ENCODE results near the gene ERCC6L2. TPM values are rescaled to one million over a fixed set of nuclear protein-coding genes. Genes with fewer than 3 reads are reported as not detected.

Gene ERCC6L2
- total and polyA plus RNA-seq, 2 of the 8 experiments (the other 6 are each of a cell fraction or from before 2014, with no cell fraction given) = 9.8 to 50.0 TPM

DNA sequence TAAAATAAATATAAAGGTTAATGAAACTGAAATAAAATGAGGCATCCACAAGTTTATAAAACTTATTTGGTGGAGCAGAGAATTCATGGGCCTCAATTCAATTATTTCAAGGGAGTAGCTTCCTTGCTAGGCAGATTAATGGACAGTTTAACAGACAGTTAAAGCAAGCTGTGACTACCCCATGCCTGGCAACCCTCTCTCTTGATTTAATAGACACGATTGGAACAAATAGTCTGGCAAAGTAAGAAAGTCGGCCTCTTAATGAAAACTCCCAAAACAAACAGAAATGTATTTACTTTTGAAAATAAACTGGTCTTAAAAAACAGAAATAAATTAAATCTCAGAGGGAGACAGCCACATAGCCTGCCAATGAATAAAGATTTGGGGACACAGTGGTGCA is 40.1 kb upstream of the ERCC6L2 start:
- TF ChIP-seq, protein P1, sequence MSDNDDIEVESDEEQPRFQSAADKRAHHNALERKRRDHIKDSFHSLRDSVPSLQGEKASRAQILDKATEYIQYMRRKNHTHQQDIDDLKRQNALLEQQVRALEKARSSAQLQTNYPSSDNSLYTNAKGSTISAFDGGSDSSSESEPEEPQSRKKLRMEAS (IDR thresholded peaks at IDR 0.05) = no peak
- TF ChIP-seq PHF8 (conservative IDR thresholded peaks at IDR 0.05; ENCODE audit: low read depth, low read length) (no peak), MAFK (IDR thresholded peaks at IDR 0.05; ENCODE audit: low read depth, low read length) (no peak), TCF12 (IDR thresholded peaks at IDR 0.05; ENCODE audit: low read depth, low read length) (no peak), SIRT6 (IDR thresholded peaks at IDR 0.05; ENCODE audit: low read length) (no peak), CHD1 (IDR thresholded peaks at IDR 0.05; ENCODE audit: low read depth, low read length) (no peak), YY1 (IDR thresholded peaks at IDR 0.05; ENCODE audit: low read depth, low read length) (no peak), NANOG (IDR thresholded peaks at IDR 0.05; ENCODE audit: insufficient read depth, low read depth, low read length, poor library complexity, severe bottlenecking) (no peak), JUN (IDR thresholded peaks at IDR 0.05; ENCODE audit: low read depth, low read length) (no peak), KDM1A (IDR thresholded peaks at IDR 0.05; ENCODE audit: borderline replicate concordance, low read length) (no peak), TBP (IDR thresholded peaks at IDR 0.05; ENCODE audit: low read depth, low read length) (no peak), BRCA1 (IDR thresholded peaks at IDR 0.05; ENCODE audit: low read depth, low read length) (no peak)
- H3K23me2 ChIP-seq (ENCODE audit: low read depth, low read length) = no peaks in the 10 kb centered on the region
- no peak overlapping the region for H2AK5ac ChIP-seq (ENCODE audit: low read depth, low read length)
- no peak overlapping the region for H2BK20ac ChIP-seq (ENCODE audit: low read length)
- no peaks in the 10 kb centered on the region for H3K36me3 ChIP-seq (ENCODE audit: control insufficient read depth in 2 of 4, insufficient read depth in 4 of 4, low read length in 3 of 4)
- H4K8ac ChIP-seq (ENCODE audit: extremely low read depth, insufficient read depth, low read length) = no peak overlapping the region
- H3K9ac ChIP-seq (replicated peaks in 1 of 4; ENCODE audit: extremely low read depth in 1 of 4, low read depth in 3 of 4, low read length in 3 of 4) = no peak overlapping the region
- no peak overlapping the region for H3K4me3 ChIP-seq (ENCODE audit: extremely low read depth in 1 of 4, insufficient read depth in 2 of 4, low read depth in 3 of 4, low read length in 4 of 4)
- H4K5ac ChIP-seq (ENCODE audit: insufficient read length, low read depth, low read length) = no peak overlapping the region
- H2BK120ac ChIP-seq (replicated peaks; ENCODE audit: low read depth, low read length) = no peak overlapping the region
- no peak overlapping the region for H3K56ac ChIP-seq (replicated peaks; ENCODE audit: insufficient read length, low read depth, low read length)
- H3K27ac ChIP-seq (ENCODE audit: low read depth, low read length) = no peak overlapping the region
- no peak overlapping the region for H3K4me2 ChIP-seq (ENCODE audit: insufficient read depth in 1 of 2, low read depth in 2 of 2, low read length in 2 of 2)
- H4K91ac ChIP-seq (replicated peaks; ENCODE audit: insufficient read length, low read length) = no peak overlapping the region
- no peaks in the 10 kb centered on the region for H4K20me1 ChIP-seq (replicated peaks in 1 of 2; ENCODE audit: control insufficient read depth in 1 of 2, insufficient read depth in 2 of 2, low read length in 2 of 2)
- WGBS, 2 experiments (ENCODE audit: extremely low coverage in 1 of 2, insufficient coverage in 1 of 2, insufficient read length in 1 of 2, insufficient replicate concordance in 2 of 2, low coverage in 1 of 2, low lambda C conversion rate in 2 of 2, missing lambda C conversion rate in 1 of 2) = 80% methylated on average over 2 of the region's 2 CpGs; no CpG with 5 or more reads in 1 of the 2 experiments
- H3K79me2 ChIP-seq (ENCODE audit: control insufficient read depth in 1 of 2, insufficient read depth in 2 of 2, low read length in 2 of 2) = no peaks in the 10 kb centered on the region
- no peak overlapping the region for H3K23ac ChIP-seq (ENCODE audit: insufficient read length)
- no peak overlapping the region for H2AFZ ChIP-seq (ENCODE audit: low read length)
- no peak overlapping the region for H3K4ac ChIP-seq (replicated peaks; ENCODE audit: insufficient read length, low read depth, low read length)
- no peak for FAIRE-seq
- H2BK5ac ChIP-seq (ENCODE audit: low read depth, low read length) = no peak overlapping the region
- no peaks in the 10 kb centered on the region for H3K27me3 ChIP-seq (replicated peaks in 1 of 4; ENCODE audit: control insufficient read depth in 3 of 4, extremely low read depth in 1 of 4, insufficient read depth in 3 of 4, low read length in 3 of 4)
- DNase-seq (ENCODE audit: low read depth in 1 of 2, low spot score in 2 of 2) = no peak
- H3K4me1 ChIP-seq (replicated peaks in 1 of 4; ENCODE audit: control insufficient read depth in 3 of 4, insufficient read depth in 4 of 4, low read length in 3 of 4) = no peaks in the 10 kb centered on the region
- ChIA-PET POLR2A (ENCODE audit: partially characterized antibody) (no interaction called here), CTCF (ENCODE audit: partially characterized antibody) (no interaction called here)
- no peak overlapping the region for H2BK12ac ChIP-seq (ENCODE audit: low read depth, low read length)
- no peak overlapping the region for H3K18ac ChIP-seq (ENCODE audit: extremely low read depth, low read length)
- no peak overlapping the region for H2BK15ac ChIP-seq (ENCODE audit: low read length)
- no peaks in the 10 kb centered on the region for H3K79me1 ChIP-seq (ENCODE audit: low read depth, low read length)
- no peak overlapping the region for H3K14ac ChIP-seq (ENCODE audit: insufficient read length)
- no peaks in the 10 kb centered on the region for H3K9me3 ChIP-seq (ENCODE audit: insufficient read depth in 2 of 2, low read depth in 1 of 2, low read length in 1 of 2)
